ENCODE data around the gene DENND5A.

GRCh38 chr11:9228091-9228490 lies 37.1 kb downstream of the DENND5A start:
- TF ChIP-seq ZBTB40 (IDR thresholded peaks at IDR 0.05; ENCODE audit: borderline replicate concordance) (no peak), POLR2A (IDR thresholded peaks at IDR 0.05; ENCODE audit: low read depth, low read length) (no peak), EZH2 (IDR thresholded peaks at IDR 0.05; ENCODE audit: borderline replicate concordance, control insufficient read depth, low read depth, low read length) (no peak), CTCF (IDR thresholded peaks at IDR 0.05 in 2 of 3, conservative IDR thresholded peaks at IDR 0.05 in 1 of 3; ENCODE audit: control insufficient read depth in 2 of 3, extremely low read depth in 1 of 3, insufficient read depth in 1 of 3, low read depth in 3 of 3, low read length in 3 of 3) (no peak), PBX3 (IDR thresholded peaks at IDR 0.05; ENCODE audit: insufficient replicate concordance, low read depth, low read length) (no peak), POLR2AphosphoS5 (IDR thresholded peaks at IDR 0.05; ENCODE audit: low read length) (no peak), RAD21 (IDR thresholded peaks at IDR 0.05; ENCODE audit: insufficient read depth, low read depth, low read length) (no peak), EGR1 (IDR thresholded peaks at IDR 0.05; ENCODE audit: borderline replicate concordance in 1 of 2, low read depth in 2 of 2, low read length in 2 of 2) (no peak), MYC (IDR thresholded peaks at IDR 0.05; ENCODE audit: insufficient read depth, insufficient read length, insufficient replicate concordance, low read length, severe bottlenecking) (no peak), ATF2 (IDR thresholded peaks at IDR 0.05; ENCODE audit: low read length) (no peak), BACH1 (IDR thresholded peaks at IDR 0.05; ENCODE audit: borderline replicate concordance) (no peak), RELB (IDR thresholded peaks at IDR 0.05; ENCODE audit: low read depth) (no peak), IKZF2 (IDR thresholded peaks at IDR 0.05) (no peak), SUPT20H (IDR thresholded peaks at IDR 0.05; ENCODE audit: borderline replicate concordance, control insufficient read depth, low read depth, low read length) (no peak)
